ENCODE results near the gene HEY2. TPM values are rescaled to one million over a fixed set of nuclear protein-coding genes. Genes with fewer than 3 reads are reported as not detected.

HEY2 gene
- total RNA-seq, 1 donor from 2014 or later, result 82.7 TPM

GRCh38 chr6:125727216-125727615, 22.2 kb upstream of the HEY2 start:
- TF ChIP-seq CTCF (IDR thresholded peaks at IDR 0.05; ENCODE audit: unreplicated experiment), result no peak
- no peak for DNase-seq (ENCODE audit: low spot score)
- H3K36me3 Mint-ChIP-seq (ENCODE audit: low read depth, unreplicated experiment), result no peaks in the 10 kb centered on the region
- H3K27ac Mint-ChIP-seq (ENCODE audit: unreplicated experiment), result no peak overlapping the region
- H3K9me3 Mint-ChIP-seq (ENCODE audit: unreplicated experiment), result no peaks in the 10 kb centered on the region
- H3K4me3 Mint-ChIP-seq (ENCODE audit: unreplicated experiment), result no peak overlapping the region
- no peaks in the 10 kb centered on the region for H3K27me3 Mint-ChIP-seq (ENCODE audit: unreplicated experiment)
- H3K4me1 Mint-ChIP-seq (ENCODE audit: unreplicated experiment), result no peaks in the 10 kb centered on the region

- Mint-ChIP-seq H3K27ac (ENCODE audit: unreplicated experiment) (no peak overlapping the region), H3K4me1 (ENCODE audit: unreplicated experiment) (no peaks in the 10 kb centered on the region)
Observed at GRCh38 chr6:125728739-125729138, 20.7 kb upstream of the HEY2 start.

GRCh38 chr6:125729983-125730382, 19.4 kb upstream of the HEY2 start:
- H3K36me3 Mint-ChIP-seq (ENCODE audit: low read depth, unreplicated experiment), result no peaks in the 10 kb centered on the region
- H3K4me1 Mint-ChIP-seq (ENCODE audit: unreplicated experiment), result no peaks in the 10 kb centered on the region
- no peak overlapping the region for H3K27ac Mint-ChIP-seq (ENCODE audit: unreplicated experiment)
- no peak overlapping the region for H3K4me3 Mint-ChIP-seq (ENCODE audit: unreplicated experiment)
- no peaks in the 10 kb centered on the region for H3K9me3 Mint-ChIP-seq (ENCODE audit: unreplicated experiment)
- DNase-seq (ENCODE audit: low spot score), result no peak
- TF ChIP-seq CTCF (IDR thresholded peaks at IDR 0.05; ENCODE audit: unreplicated experiment), result no peak
- no peaks in the 10 kb centered on the region for H3K27me3 Mint-ChIP-seq (ENCODE audit: unreplicated experiment)

More at GRCh38 chr6:125728739-125729138, 20.7 kb upstream of the HEY2 start:
- Mint-ChIP-seq H3K27me3 (ENCODE audit: unreplicated experiment) (no peaks in the 10 kb centered on the region), H3K9me3 (ENCODE audit: unreplicated experiment) (no peaks in the 10 kb centered on the region), H3K36me3 (ENCODE audit: low read depth, unreplicated experiment) (no peaks in the 10 kb centered on the region), H3K4me3 (ENCODE audit: unreplicated experiment) (no peak overlapping the region)
- TF ChIP-seq CTCF (IDR thresholded peaks at IDR 0.05; ENCODE audit: unreplicated experiment), result no peak
- no peak for DNase-seq (ENCODE audit: low spot score)

- DNase-seq (ENCODE audit: low spot score), result no peak
- Mint-ChIP-seq H3K27me3 (ENCODE audit: unreplicated experiment) (no peaks in the 10 kb centered on the region), H3K36me3 (ENCODE audit: low read depth, unreplicated experiment) (no peaks in the 10 kb centered on the region), H3K9me3 (ENCODE audit: unreplicated experiment) (no peaks in the 10 kb centered on the region), H3K4me1 (ENCODE audit: unreplicated experiment) (no peaks in the 10 kb centered on the region), H3K4me3 (ENCODE audit: unreplicated experiment) (no peak overlapping the region), H3K27ac (ENCODE audit: unreplicated experiment) (no peak overlapping the region)
- TF ChIP-seq CTCF (IDR thresholded peaks at IDR 0.05; ENCODE audit: unreplicated experiment), result no peak
Observed at GRCh38 chr6:125732398-125732797, 17.0 kb upstream of the HEY2 start.

- no peak for DNase-seq (ENCODE audit: low spot score)
- H3K9me3 Mint-ChIP-seq (ENCODE audit: unreplicated experiment), result no peaks in the 10 kb centered on the region
- no peaks in the 10 kb centered on the region for H3K4me1 Mint-ChIP-seq (ENCODE audit: unreplicated experiment)
- H3K36me3 Mint-ChIP-seq (ENCODE audit: low read depth, unreplicated experiment), result no peaks in the 10 kb centered on the region
- H3K4me3 Mint-ChIP-seq (ENCODE audit: unreplicated experiment), result no peak overlapping the region
- H3K27me3 Mint-ChIP-seq (ENCODE audit: unreplicated experiment), result no peaks in the 10 kb centered on the region
- TF ChIP-seq CTCF (IDR thresholded peaks at IDR 0.05; ENCODE audit: unreplicated experiment), result no peak
- no peak overlapping the region for H3K27ac Mint-ChIP-seq (ENCODE audit: unreplicated experiment)
Observed at GRCh38 chr6:125733516-125734300, 15.7 kb upstream of the HEY2 start.

All from endothelial cell (in vitro differentiated cells).